GM18868 (cell line): ENCODE results near the gene SUSD6.

Experiments
- ATAC-seq: cut with Tn5 transposase; IDR thresholded peaks from one replicate; pipeline ENCODE4 v1.9.1; 2021; ENCODE audit warnings: mild to moderate bottlenecking, moderate library complexity; ENCODE audit not compliant: unreplicated experiment

The SUSD6 gene

GRCh38 chr14:69755296-69755695 is 143.9 kb downstream of the SUSD6 start:
- no peak for ATAC-seq

GRCh38 chr14:69755784-69756183 is 144.4 kb downstream of the SUSD6 start:
- ATAC-seq: no peak

GRCh38 chr14:69756298-69756697 is 144.9 kb downstream of the SUSD6 start:
- ATAC-seq: no peak

- no peak for ATAC-seq
Measured at GRCh38 chr14:69760810-69761209, 149.4 kb downstream of the SUSD6 start.

- no peak for ATAC-seq
Measured at GRCh38 chr14:69763761-69764510, 152.5 kb downstream of the SUSD6 start.
